HepG2 (cell line): ENCODE results near the gene PBX1. TPM values are rescaled to one million over a fixed set of nuclear protein-coding genes. Genes with fewer than 3 reads are reported as not detected.

Experiments used
- ATAC-seq: fragments of 200-7000 bp; cut with Tn5 transposase; 3 replicates; pipeline ENCODE4 v1.9.1; 2020; ENCODE audit warnings: mild to moderate bottlenecking, moderate library complexity
- BruUV-seq: library from RNA; stranded (reverse); fragments of 400-500 nt; replicated peaks from 2 replicates; lab custom pipeline; 2021; lab: Mats Ljungman, UMichigan
- CTCF ChIA-PET: fragments of 300-600 bp; formaldehyde crosslinking; extraction: SDS; loops from one replicate; lab custom pipeline; 2021; ENCODE audit warnings: low total read pairs, inconsistent platforms, low intra/inter-chr PET ratio; lab: Yijun Ruan, JAX
- POLR2A ChIA-PET: fragments of 350-600 bp; sonication (Branson Sonifier 250); formaldehyde crosslinking; loops from one replicate; lab custom pipeline; 2020; ENCODE audit warnings: antibody characterized with exemption, inconsistent platforms; lab: Yijun Ruan, JAX
- DNase-seq: peaks from one replicate; pipeline ENCODE4 v3.0.0-alpha.2; 2015; ENCODE audit warnings: low spot score
- FAIRE-seq: peaks from 3 replicates; lab custom pipeline; 2011; peaks lifted over from hg19 to GRCh38; lab: Jason Lieb, UNC
- H2AFZ ChIP-seq: one replicate; pipeline ENCODE4 v1.6.1; 2011; ENCODE audit warnings: low read length, inconsistent platforms
- H3K27ac ChIP-seq: fragments of 300-600 bp; 3 replicates; pipeline ENCODE4 v1.8.0; 2011; ENCODE audit warnings: mixed run types, mild to moderate bottlenecking, mixed read lengths, low read length, inconsistent platforms; ENCODE audit not compliant: insufficient read depth; ENCODE audit errors: extremely low read length
- H3K27me3 ChIP-seq, 2 experiments: fragments of 200-600 bp in 1 of 2; 2 replicates in 1 of 2; 3 replicates in 1 of 2; pipeline versions ENCODE4 v1.6.0 to v1.8.0; 2011; ENCODE audit warnings: low read length in 2 of 2, mild to moderate bottlenecking in 2 of 2, moderate library complexity in 2 of 2, inconsistent platforms in 1 of 2; ENCODE audit not compliant: insufficient read depth in 2 of 2, control insufficient read depth in 1 of 2
- H3K36me3 ChIP-seq, 2 experiments: fragments of 200-600 bp in 1 of 2; replicated peaks in 1 of 2; 2 replicates in 1 of 2; 3 replicates in 1 of 2; pipeline versions ENCODE4 v1.5.1 to v1.8.0; 2011; ENCODE audit warnings: low read length in 2 of 2, inconsistent platforms in 1 of 2; ENCODE audit not compliant: insufficient read depth in 2 of 2, control insufficient read depth in 1 of 2
- H3K4me1 ChIP-seq: 2 replicates; pipeline ENCODE4 v1.5.1; 2012; ENCODE audit warnings: low read length, inconsistent platforms; ENCODE audit not compliant: insufficient read depth
- H3K4me2 ChIP-seq: 2 replicates; pipeline ENCODE4 v1.6.0; 2011; ENCODE audit warnings: low read depth, low read length, inconsistent platforms
- H3K4me3 ChIP-seq, 3 experiments: fragments of 200-600 bp in 1 of 3; sonication (generic), shearing (Covaris generic) in 1 of 3; replicated peaks in 1 of 3; 2 replicates each; pipeline ENCODE4 v1.5.1; 2011 to 2016; ENCODE audit warnings: low read length in 3 of 3, inconsistent platforms in 2 of 3, low read depth in 2 of 3, mild to moderate bottlenecking in 2 of 3, control low read depth in 1 of 3, mixed read lengths in 1 of 3; ENCODE audit not compliant: insufficient read depth in 1 of 3
- H3K79me2 ChIP-seq: one replicate; pipeline ENCODE4 v1.6.1; 2011; ENCODE audit warnings: low read length, inconsistent platforms; ENCODE audit not compliant: insufficient read depth
- H3K9ac ChIP-seq: 2 replicates; pipeline ENCODE4 v1.6.0; 2011; ENCODE audit warnings: mild to moderate bottlenecking, low read depth, low read length, inconsistent platforms; ENCODE audit not compliant: insufficient read depth
- H3K9me3 ChIP-seq: 2 replicates; pipeline ENCODE4 v1.5.1; 2012; ENCODE audit warnings: mild to moderate bottlenecking, low read length
- H4K20me1 ChIP-seq: 2 replicates; pipeline ENCODE4 v1.6.0; 2011; ENCODE audit warnings: inconsistent platforms, mild to moderate bottlenecking, low read length, moderate library complexity; ENCODE audit not compliant: insufficient read depth
- HDAC6 ChIP-seq: fragments of 200-600 bp; sonication (generic); IDR thresholded peaks from 2 replicates; pipeline ENCODE4 v1.7.0; 2017; ENCODE audit warnings: mild to moderate bottlenecking, antibody characterized with exemption, low read length, low read depth
- KDM5A ChIP-seq: fragments of 200-600 bp; sonication (generic); IDR thresholded peaks from 2 replicates; pipeline ENCODE4 v1.7.0; 2018; ENCODE audit warnings: antibody characterized with exemption, mild to moderate bottlenecking, low read length, borderline replicate concordance
- MAFK ChIP-seq, 2 experiments: IDR thresholded peaks in 1 of 2; conservative IDR thresholded peaks in 1 of 2; 2 replicates each; pipeline ENCODE4 v1.6.1; 2011; ENCODE audit warnings: improper control_type of control experiment in 2 of 2, low read length in 2 of 2
- MIER2 ChIP-seq: IDR thresholded peaks from 2 replicates; pipeline ENCODE4 v1.6.1; 2016; ENCODE audit warnings: missing biosample characterization, missing genetic modification reagents
- PAWR ChIP-seq: sonication (generic); formaldehyde crosslinking; IDR thresholded peaks from 2 replicates; pipeline ENCODE4 v1.4.0; 2020; ENCODE audit warnings: missing genetic modification reagents, mild to moderate bottlenecking, borderline replicate concordance
- RFXAP ChIP-seq: sonication (generic); formaldehyde crosslinking; IDR thresholded peaks from 2 replicates; pipeline ENCODE4 v1.4.0; 2020; ENCODE audit warnings: missing genetic modification reagents, borderline replicate concordance
- ZFP82 ChIP-seq: sonication (generic); formaldehyde crosslinking; IDR thresholded peaks from 2 replicates; pipeline ENCODE4 v1.5.1; 2020; ENCODE audit warnings: mild to moderate bottlenecking, missing genetic modification reagents, borderline replicate concordance
- ZNF326 ChIP-seq: sonication (generic); formaldehyde crosslinking; IDR thresholded peaks from 2 replicates; pipeline ENCODE4 v1.4.0; 2020; ENCODE audit warnings: missing genetic modification reagents, borderline replicate concordance
- ZNF329 ChIP-seq: sonication (generic); formaldehyde crosslinking; IDR thresholded peaks from 2 replicates; pipeline ENCODE4 v1.9.0; 2021; ENCODE audit warnings: low read depth, mild to moderate bottlenecking, missing genetic modification reagents
- ZNF780A ChIP-seq: sonication (generic); formaldehyde crosslinking; IDR thresholded peaks from 2 replicates; pipeline ENCODE4 v1.8.0; 2022; ENCODE audit warnings: mild to moderate bottlenecking, missing genetic modification reagents, moderate library complexity
- WGBS: methylation state at CpG from one replicate; pipeline ENCODE4 v1.1.6; 2017; ENCODE audit warnings: low lambda C conversion rate; 5-methylcytosine and 5-hydroxymethylcytosine counted together
- in situ Hi-C: cut with HindIII; loops from 2 replicates; pipeline ENCODE4 v1.10.0; 2017; ENCODE audit warnings: low pct_unique_long_range_greater_than_20kb; ENCODE audit not compliant: extremely low pct_ligation_motif_present
- intact Hi-C: fragments of 100-400 bp; cut with micrococcal nuclease; formaldehyde crosslinking; loops from one replicate; pipeline ENCODE4 v1.10.0; 2022; ENCODE audit not compliant: unreplicated experiment
- polyA plus RNA-seq, 8 experiments: library from polyadenylated mRNA; depleted of rRNA in 3 of 8; stranded (reverse) in 7 of 8; unstranded in 1 of 8; fragments of >200 nt; fragmentation: Illumina TruSeq in 4 of 8; extraction: Trizol in 4 of 8; gene quantifications; 2 replicates each; pipeline versions ENCODE4 v1.2.1 to v1.2.3, GENCODE V29; 2011 to 2016; ENCODE audit warnings: low read depth in 4 of 8, missing spikeins in 1 of 8, mixed read lengths in 1 of 8; ENCODE audit not compliant: insufficient read depth in 1 of 8
- total RNA-seq, 5 experiments: library from RNA; depleted of rRNA; stranded (reverse); fragments of >200 nt; fragmentation: Illumina TruSeq; extraction: Trizol; gene quantifications; 2 replicates each; pipeline ENCODE4 v1.2.3, GENCODE V29; 2016; ENCODE audit warnings: low read depth in 1 of 5

Gene PBX1
- total and polyA plus RNA-seq, 2 of the 13 experiments (the other 11 are each of a cell fraction or from before 2014, with no cell fraction given) = 0.24 TPM; not detected in 1

DNA sequence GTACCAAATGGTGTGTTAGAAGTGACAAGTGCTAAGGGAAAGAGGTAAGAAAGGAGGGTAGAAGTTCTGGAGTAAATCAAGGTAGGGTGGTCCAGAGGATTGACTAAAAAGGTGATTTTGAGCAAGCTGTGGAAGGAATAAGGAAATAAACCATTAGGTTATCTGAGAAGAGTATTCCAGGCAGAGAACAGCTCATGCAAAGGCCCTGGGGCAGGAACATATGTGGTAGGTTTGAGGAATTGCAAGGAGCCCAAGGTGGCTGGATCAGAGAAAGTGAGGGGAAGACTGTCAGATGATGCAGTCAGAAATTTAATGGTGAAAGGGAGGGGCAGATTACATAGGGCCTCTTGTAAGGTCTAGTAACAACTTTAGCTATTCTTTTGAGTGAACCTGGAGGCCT lies 302.6 kb downstream of the PBX1 start (continued):
- no peak for TF ChIP-seq PAWR (CRISPR knock-in tag)
- TF ChIP-seq HDAC6 = no peak
- no peak for TF ChIP-seq MIER2 (CRISPR knock-in tag)
- TF ChIP-seq, all 625 proteins: peak for 0

DNA sequence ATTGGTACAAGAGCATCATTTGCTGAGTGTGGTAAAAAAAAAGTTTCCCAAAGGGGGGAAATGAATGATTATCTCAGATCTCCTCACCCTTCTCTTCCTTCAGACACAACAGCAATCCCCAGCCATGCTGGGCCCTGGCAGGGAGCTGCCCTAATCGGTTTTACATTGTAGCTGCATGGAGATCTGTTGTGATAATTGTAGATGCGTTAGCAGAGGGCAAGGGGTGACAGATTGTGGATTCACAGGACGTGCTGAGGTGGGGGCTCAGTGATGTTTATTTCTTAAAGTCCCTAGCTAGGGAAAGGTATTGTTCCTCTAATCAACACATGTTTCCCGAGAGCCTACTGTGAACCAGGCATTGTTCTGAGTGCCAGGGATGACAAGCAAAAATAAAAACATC lies 304.1 kb downstream of the PBX1 start:
- H3K4me1 ChIP-seq = no peaks in the 10 kb centered on the region
- H2AFZ ChIP-seq = no peak overlapping the region
- H3K4me2 ChIP-seq = no peak overlapping the region
- H3K9me3 ChIP-seq = no peaks in the 10 kb centered on the region
- no peak overlapping the region for H3K4me3 ChIP-seq
- no peak for FAIRE-seq
- ATAC-seq = no peak
- no peak overlapping the region for H3K27ac ChIP-seq
- no peaks in the 10 kb centered on the region for H4K20me1 ChIP-seq
- intact Hi-C loops (no loop called here), in situ Hi-C loops (no loop called here)
- ChIA-PET POLR2A (no interaction called here), CTCF (no interaction called here)
- H3K79me2 ChIP-seq = no peaks in the 10 kb centered on the region
- H3K9ac ChIP-seq = no peak overlapping the region
- no peaks in the 10 kb centered on the region for H3K27me3 ChIP-seq
- DNase-seq = no peak
- WGBS = 0% methylated on average over 2 of the region's 4 CpGs
- TF ChIP-seq MAFK (conservative IDR thresholded peaks at IDR 0.05 in 1 of 2, IDR thresholded peaks at IDR 0.05 in 1 of 2; ENCODE audit: low read length in 2 of 2) = peak in 1 of 2 experiments; percentile 24; a peak in 1 of 4 replicates
- TF ChIP-seq ZNF780A = no peak
- BruUV-seq = no TSS peak
- H3K36me3 ChIP-seq = no peaks in the 10 kb centered on the region

DNA sequence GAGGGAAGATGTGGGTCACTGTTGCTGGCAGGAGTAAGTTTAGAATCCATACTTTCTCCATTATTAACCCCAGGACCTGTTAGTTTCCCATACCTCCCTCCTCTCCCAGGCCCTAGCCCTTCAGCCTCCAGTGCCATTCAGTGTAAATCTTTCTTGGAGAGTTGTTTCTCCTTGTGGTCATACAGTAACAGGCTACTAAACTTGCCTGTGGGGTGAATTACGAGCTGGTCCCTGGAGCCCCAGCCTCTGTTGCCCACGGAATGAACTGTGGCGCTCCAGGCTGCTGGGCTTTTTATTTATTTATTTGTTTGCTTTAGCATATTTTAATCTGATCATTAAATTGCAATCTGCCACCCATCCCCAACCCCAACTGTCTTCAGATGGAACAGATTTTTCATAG lies 305.2 kb downstream of the PBX1 start:
- intact Hi-C loops (no loop called here), in situ Hi-C loops (no loop called here)
- no peak for TF ChIP-seq ZFP82 (CRISPR knock-in tag)
- TF ChIP-seq ZNF326 = no peak
- no peak for TF ChIP-seq ZNF329 (CRISPR knock-in tag)
- no peak for TF ChIP-seq KDM5A
- no peak for TF ChIP-seq RFXAP (CRISPR knock-in tag)
- whole genome bisulfite sequencing = 1% methylated on average over 3 of the region's 3 CpGs
- CTCF ChIA-PET = no interaction called here
- Histone ChIP-seq H3K9me3 (no peaks in the 10 kb centered on the region), H4K20me1 (no peaks in the 10 kb centered on the region), H3K79me2 (no peaks in the 10 kb centered on the region), H3K4me1 (no peaks in the 10 kb centered on the region), H3K4me2 (no peak overlapping the region), H3K27me3 (no peaks in the 10 kb centered on the region), H3K27ac (no peak overlapping the region), H3K36me3 (no peaks in the 10 kb centered on the region), H3K4me3 (no peak overlapping the region), H3K9ac (no peak overlapping the region), H2AFZ (no peak overlapping the region)
- FAIRE-seq = no peak
- POLR2A ChIA-PET = no interaction called here
- no TSS peak for BruUV-seq
- DNase-seq = no peak
- ATAC-seq = no peak
